Measurements from ENCODE around the gene JADE1.

DNA sequence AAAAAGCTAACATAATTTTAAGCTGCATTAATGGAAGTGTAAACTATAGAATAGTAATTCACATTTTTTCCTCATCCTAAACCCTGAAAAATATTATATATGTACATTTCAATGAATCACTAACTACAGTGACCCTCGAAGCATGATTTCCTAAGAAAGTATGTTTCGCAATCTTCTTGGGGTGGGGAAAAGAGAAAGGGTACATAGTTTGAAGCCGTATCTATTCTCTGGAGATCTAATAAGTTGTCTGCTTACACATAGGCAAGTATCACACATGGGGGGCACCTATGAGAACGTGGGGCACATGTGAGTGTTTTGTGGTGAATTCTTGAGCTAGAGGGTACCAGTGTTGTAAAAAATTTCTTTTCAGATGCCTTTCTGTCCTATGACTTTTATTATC, 71.2 kb downstream of the JADE1 start:
- TF ChIP-seq ZNF274 (IDR thresholded peaks at IDR 0.05; ENCODE audit: low read depth, low read length): no peak
- TF ChIP-seq YY1 (IDR thresholded peaks at IDR 0.05; ENCODE audit: insufficient read depth, insufficient read length): no peak
- TF ChIP-seq SUZ12 (IDR thresholded peaks at IDR 0.05; ENCODE audit: extremely low read depth, insufficient read depth, insufficient read length): no peak
